Measurements from ENCODE around the gene MTREX.

Gene MTREX

GRCh38 chr5:55324815-55325418 is 17.1 kb downstream of the MTREX start:
- in situ Hi-C loops (cut with MboI; ENCODE audit: low sequenced_read_pairs), result no loop called here

GRCh38 chr5:55325621-55326020 is 17.8 kb downstream of the MTREX start:
- in situ Hi-C loops (cut with MboI; ENCODE audit: low sequenced_read_pairs), result no loop called here

- in situ Hi-C loops (cut with MboI; ENCODE audit: low sequenced_read_pairs), result no loop called here
Measured at GRCh38 chr5:55327281-55327680, 19.5 kb downstream of the MTREX start.

- in situ Hi-C loops (cut with MboI; ENCODE audit: low sequenced_read_pairs), result no loop called here
Measured at GRCh38 chr5:55331321-55331720, 23.5 kb downstream of the MTREX start.

GRCh38 chr5:55333017-55333416 is 25.2 kb downstream of the MTREX start:
- in situ Hi-C loops (cut with MboI; ENCODE audit: low sequenced_read_pairs), result no loop called here

- in situ Hi-C loops (cut with MboI; ENCODE audit: low sequenced_read_pairs), result no loop called here
Measured at GRCh38 chr5:55333811-55334210, 26.0 kb downstream of the MTREX start.

GRCh38 chr5:55338092-55338613 is 30.4 kb downstream of the MTREX start:
- in situ Hi-C loops (cut with MboI; ENCODE audit: low sequenced_read_pairs), result no loop called here

GRCh38 chr5:55338810-55339243 is 31.0 kb downstream of the MTREX start:
- in situ Hi-C loops (cut with MboI; ENCODE audit: low sequenced_read_pairs), result no loop called here

GRCh38 chr5:55343107-55343506 is 35.3 kb downstream of the MTREX start:
- in situ Hi-C loops (cut with MboI; ENCODE audit: low sequenced_read_pairs), result no loop called here

GRCh38 chr5:55343609-55344008 is 35.8 kb downstream of the MTREX start:
- in situ Hi-C loops (cut with MboI; ENCODE audit: low sequenced_read_pairs), result no loop called here

- in situ Hi-C loops (cut with MboI; ENCODE audit: low sequenced_read_pairs), result no loop called here
Measured at GRCh38 chr5:55344392-55344992, 36.7 kb downstream of the MTREX start.

GRCh38 chr5:55345327-55345726 is 37.5 kb downstream of the MTREX start:
- in situ Hi-C loops (cut with MboI; ENCODE audit: low sequenced_read_pairs), result no loop called here

GRCh38 chr5:55347786-55348185 is 40.0 kb downstream of the MTREX start:
- in situ Hi-C loops (cut with MboI; ENCODE audit: low sequenced_read_pairs), result no loop called here

GRCh38 chr5:55350754-55351153 is 43.0 kb downstream of the MTREX start:
- in situ Hi-C loops (cut with MboI; ENCODE audit: low sequenced_read_pairs), result no loop called here

GRCh38 chr5:55356896-55357295 is 49.1 kb downstream of the MTREX start:
- in situ Hi-C loops (cut with MboI; ENCODE audit: low sequenced_read_pairs), result no loop called here

- in situ Hi-C loops (cut with MboI; ENCODE audit: low sequenced_read_pairs), result no loop called here
Measured at GRCh38 chr5:55360190-55360589, 52.4 kb downstream of the MTREX start.

GRCh38 chr5:55363856-55364255 is 56.1 kb downstream of the MTREX start:
- in situ Hi-C loops (cut with MboI; ENCODE audit: low sequenced_read_pairs), result no loop called here

GRCh38 chr5:55364537-55365055 is 56.8 kb downstream of the MTREX start:
- in situ Hi-C loops (cut with MboI; ENCODE audit: low sequenced_read_pairs), result no loop called here

GRCh38 chr5:55370291-55370925 is 62.6 kb downstream of the MTREX start:
- in situ Hi-C loops (cut with MboI; ENCODE audit: low sequenced_read_pairs), result no loop called here

GRCh38 chr5:55371145-55371544 is 63.4 kb downstream of the MTREX start:
- in situ Hi-C loops (cut with MboI; ENCODE audit: low sequenced_read_pairs), result no loop called here

GRCh38 chr5:55372130-55372925 is 64.5 kb downstream of the MTREX start:
- in situ Hi-C loops (cut with MboI; ENCODE audit: low sequenced_read_pairs), result no loop called here

Data from HL-60/S4 treated with phorbol 12-myristate 13-acetate at 8.2 ng/mL for 4 days and 3 days (cell line).